ENCODE measurements around the gene HHATL. TPM values are rescaled to one million over a fixed set of nuclear protein-coding genes. Genes with fewer than 3 reads are reported as not detected.

HHATL gene
- total RNA-seq, 4 donors from 2014 or later, result 0.23 to 1.2 TPM; not detected in 2

GRCh38 chr3:42691816-42692666 lies 10.6 kb downstream of the HHATL start:
- TF ChIP-seq EP300 (IDR thresholded peaks at IDR 0.05), result no peak
- TF ChIP-seq POLR2AphosphoS5 (IDR thresholded peaks at IDR 0.05), result no peak
- TF ChIP-seq, protein P1, sequence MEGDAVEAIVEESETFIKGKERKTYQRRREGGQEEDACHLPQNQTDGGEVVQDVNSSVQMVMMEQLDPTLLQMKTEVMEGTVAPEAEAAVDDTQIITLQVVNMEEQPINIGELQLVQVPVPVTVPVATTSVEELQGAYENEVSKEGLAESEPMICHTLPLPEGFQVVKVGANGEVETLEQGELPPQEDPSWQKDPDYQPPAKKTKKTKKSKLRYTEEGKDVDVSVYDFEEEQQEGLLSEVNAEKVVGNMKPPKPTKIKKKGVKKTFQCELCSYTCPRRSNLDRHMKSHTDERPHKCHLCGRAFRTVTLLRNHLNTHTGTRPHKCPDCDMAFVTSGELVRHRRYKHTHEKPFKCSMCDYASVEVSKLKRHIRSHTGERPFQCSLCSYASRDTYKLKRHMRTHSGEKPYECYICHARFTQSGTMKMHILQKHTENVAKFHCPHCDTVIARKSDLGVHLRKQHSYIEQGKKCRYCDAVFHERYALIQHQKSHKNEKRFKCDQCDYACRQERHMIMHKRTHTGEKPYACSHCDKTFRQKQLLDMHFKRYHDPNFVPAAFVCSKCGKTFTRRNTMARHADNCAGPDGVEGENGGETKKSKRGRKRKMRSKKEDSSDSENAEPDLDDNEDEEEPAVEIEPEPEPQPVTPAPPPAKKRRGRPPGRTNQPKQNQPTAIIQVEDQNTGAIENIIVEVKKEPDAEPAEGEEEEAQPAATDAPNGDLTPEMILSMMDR (IDR thresholded peaks at IDR 0.05), result no peak
- no peak for TF ChIP-seq POLR2A (IDR thresholded peaks at IDR 0.05)
- H3K4me3 ChIP-seq, result no peak overlapping the region
- WGBS, 2 donors (ENCODE audit: low coverage in 1 of 2), result 60 to 77% methylated on average over 1 to 7 of the region's 13 CpGs
- no peaks in the 10 kb centered on the region for H3K4me1 ChIP-seq
- no peak for ATAC-seq
- no peaks in the 10 kb centered on the region for H3K9me3 ChIP-seq
- no peak overlapping the region for H3K27ac ChIP-seq
- no peaks in the 10 kb centered on the region for H3K36me3 ChIP-seq
- peaks cover 4% of the 10 kb centered on the region for H3K27me3 ChIP-seq

DNA sequence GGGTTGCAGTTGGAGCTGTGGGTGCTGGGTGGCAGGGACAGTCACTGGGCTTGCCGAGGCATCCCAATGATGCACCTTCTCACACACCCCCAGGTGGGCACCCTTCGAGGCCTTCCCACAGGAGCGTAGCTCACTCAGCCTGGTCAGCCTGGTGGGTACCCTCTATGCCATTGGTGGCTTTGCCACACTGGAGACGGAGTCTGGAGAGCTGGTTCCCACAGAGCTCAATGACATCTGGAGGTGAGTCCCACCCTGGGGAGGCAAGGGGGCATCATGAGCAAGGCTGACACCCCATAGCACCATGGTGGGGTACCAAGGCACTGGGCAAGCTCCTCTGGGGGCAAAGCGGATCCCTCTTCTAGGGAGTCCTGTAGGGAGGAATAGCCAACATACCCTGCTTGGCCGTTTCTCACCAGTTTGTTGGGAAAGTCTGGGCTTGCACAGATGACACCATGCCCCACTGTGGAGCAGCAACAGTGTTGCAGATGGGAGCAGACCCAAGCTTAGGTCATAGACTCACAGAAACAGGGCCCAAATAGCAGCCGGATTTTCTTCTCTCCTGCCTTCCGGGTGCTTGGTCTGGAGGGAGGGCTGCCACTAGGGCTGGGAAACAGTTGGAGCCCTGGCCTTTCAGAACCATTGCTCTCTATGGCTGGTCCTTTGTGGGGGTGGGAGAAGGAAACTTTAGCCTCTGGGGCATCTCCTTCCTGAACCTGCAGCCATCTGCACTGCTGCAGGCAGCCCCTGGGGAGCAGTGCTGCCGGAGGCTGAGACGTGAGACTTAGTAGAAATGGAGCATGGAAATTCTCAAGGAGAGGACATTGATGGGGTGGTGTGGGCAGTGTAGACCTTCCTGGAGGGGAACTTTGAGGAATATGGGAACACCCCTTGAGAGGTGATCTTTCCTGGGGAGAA lies 11.6 kb downstream of the HHATL start:
- H3K4me1 ChIP-seq, result peaks cover 0 to 4% (median 2%) of the 10 kb centered on the region in 3 donors
- H3K27me3 ChIP-seq, result peaks cover 10% of the 10 kb centered on the region
- H3K9me3 ChIP-seq, result no peaks in the 10 kb centered on the region
- no peak for ATAC-seq
- no peak for TF ChIP-seq EP300 (IDR thresholded peaks at IDR 0.05)
- H3K36me3 ChIP-seq, result no peaks in the 10 kb centered on the region
- no peak overlapping the region for H3K27ac ChIP-seq
- no peak overlapping the region for H3K4me3 ChIP-seq
- 63 to 66% methylated on average over 2 to 7 of the region's 10 CpGs for WGBS, 2 donors (ENCODE audit: low coverage in 1 of 2)

GRCh38 chr3:42690191-42690590 lies 12.4 kb downstream of the HHATL start:
- Histone ChIP-seq H3K4me1 (peaks cover 0 to 13% (median 10%) of the 10 kb centered on the region in 3 donors), H3K4me3 (no peak overlapping the region), H3K9me3 (no peaks in the 10 kb centered on the region), H3K36me3 (no peaks in the 10 kb centered on the region), H3K27me3 (peaks cover 18% of the 10 kb centered on the region), H3K27ac (no peak overlapping the region)
- TF ChIP-seq, protein P1 (IDR thresholded peaks at IDR 0.05), result no peak
- TF ChIP-seq POLR2AphosphoS5 (IDR thresholded peaks at IDR 0.05), result no peak
- no peak for TF ChIP-seq POLR2A (IDR thresholded peaks at IDR 0.05)
- TF ChIP-seq EP300 (IDR thresholded peaks at IDR 0.05), result no peak
- WGBS, 2 donors (ENCODE audit: low coverage in 1 of 2), result 70 to 93% methylated on average over 6 to 7 of the region's 7 CpGs
- no peak for ATAC-seq

DNA sequence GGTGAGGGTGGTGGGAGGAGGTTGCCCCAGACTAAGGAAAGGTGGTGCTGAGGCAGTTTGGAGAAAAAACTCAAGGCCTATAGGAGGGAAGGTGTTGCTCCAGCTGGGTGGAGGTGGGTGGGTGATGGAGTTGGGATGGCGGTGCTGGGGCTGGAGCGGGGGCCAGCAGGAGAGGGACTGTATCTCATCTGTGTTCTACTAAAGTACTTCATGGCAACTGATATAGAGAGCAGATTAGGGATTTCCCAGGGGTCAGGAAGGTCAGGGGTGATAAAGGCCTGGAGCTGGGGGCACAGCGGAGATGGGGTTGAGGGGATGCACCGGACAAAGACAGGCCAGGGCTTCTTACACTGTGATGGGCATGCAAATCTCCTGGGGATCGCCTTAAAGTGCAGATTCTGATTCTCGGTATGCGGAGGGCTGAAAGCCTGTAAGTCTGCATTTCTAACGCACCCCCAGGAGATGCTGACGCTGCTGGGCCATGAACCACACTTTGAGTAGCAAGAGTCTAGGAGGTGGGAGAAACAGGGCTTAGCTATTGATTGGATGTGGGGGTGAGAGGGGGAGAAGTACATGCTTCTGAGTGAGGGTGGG lies 13.1 kb downstream of the HHATL start:
- no peak for TF ChIP-seq POLR2A (IDR thresholded peaks at IDR 0.05)
- TF ChIP-seq, protein P1 (IDR thresholded peaks at IDR 0.05), result no peak
- no peak for TF ChIP-seq EP300 (IDR thresholded peaks at IDR 0.05)
- TF ChIP-seq POLR2AphosphoS5 (IDR thresholded peaks at IDR 0.05), result no peak
- 65 to 69% methylated on average over 5 to 9 of the region's 9 CpGs for WGBS, 2 donors (ENCODE audit: low coverage in 1 of 2)
- ATAC-seq, result no peak
- peaks cover 20% of the 10 kb centered on the region for H3K27me3 ChIP-seq
- H3K4me1 ChIP-seq, result peaks cover 0 to 19% (median 13%) of the 10 kb centered on the region in 3 donors
- H3K9me3 ChIP-seq, result no peaks in the 10 kb centered on the region
- H3K36me3 ChIP-seq, result no peaks in the 10 kb centered on the region
- no peak overlapping the region for H3K27ac ChIP-seq
- H3K4me3 ChIP-seq, result no peak overlapping the region
